HFF-Myc (cell line): ENCODE results near the gene MCCC1.
"Not testable (repeated sequence)": the region's sequence is repeated elsewhere in the genome, so short reads cannot be mapped to it uniquely, and the experiment has no call there.

Experiments used
- DNase-seq: peaks from one replicate; pipeline ENCODE4 v3.0.0-alpha.2; 2011; ENCODE audit warnings: low read depth; ENCODE audit errors: extremely low read depth
- H3K4me3 ChIP-seq: replicated peaks from 2 replicates; pipeline ENCODE4 v1.5.1; 2011; ENCODE audit warnings: low read depth, mild to moderate bottlenecking, control low read depth, low read length
- TF ChIP-seq, protein P1 (sequence below): IDR thresholded peaks from 2 replicates; pipeline ENCODE4 v1.5.1; 2012; ENCODE audit warnings: mild to moderate bottlenecking, low read depth, low read length, control low read depth; ENCODE audit errors: missing control alignments

The MCCC1 gene

DNA sequence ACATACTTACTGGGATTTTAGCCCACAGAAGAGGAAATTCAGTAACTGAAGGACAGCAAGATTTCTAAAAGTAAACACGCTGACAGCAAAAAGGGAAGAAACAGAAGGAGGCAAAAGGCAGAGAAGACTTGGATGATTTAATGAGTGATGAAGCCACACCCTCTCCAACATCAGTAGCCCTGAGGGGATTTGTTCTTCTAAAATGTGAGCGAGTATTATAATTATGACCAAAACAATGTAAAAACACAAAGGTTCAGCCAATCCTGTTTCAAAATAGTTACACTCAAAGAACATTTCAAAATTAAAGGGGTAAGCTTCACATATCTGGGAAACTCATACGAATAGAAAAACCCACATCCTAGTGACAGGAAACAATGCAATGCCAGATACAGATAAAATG lies 25.0 kb downstream of the MCCC1 start:
- TF ChIP-seq, protein P1, sequence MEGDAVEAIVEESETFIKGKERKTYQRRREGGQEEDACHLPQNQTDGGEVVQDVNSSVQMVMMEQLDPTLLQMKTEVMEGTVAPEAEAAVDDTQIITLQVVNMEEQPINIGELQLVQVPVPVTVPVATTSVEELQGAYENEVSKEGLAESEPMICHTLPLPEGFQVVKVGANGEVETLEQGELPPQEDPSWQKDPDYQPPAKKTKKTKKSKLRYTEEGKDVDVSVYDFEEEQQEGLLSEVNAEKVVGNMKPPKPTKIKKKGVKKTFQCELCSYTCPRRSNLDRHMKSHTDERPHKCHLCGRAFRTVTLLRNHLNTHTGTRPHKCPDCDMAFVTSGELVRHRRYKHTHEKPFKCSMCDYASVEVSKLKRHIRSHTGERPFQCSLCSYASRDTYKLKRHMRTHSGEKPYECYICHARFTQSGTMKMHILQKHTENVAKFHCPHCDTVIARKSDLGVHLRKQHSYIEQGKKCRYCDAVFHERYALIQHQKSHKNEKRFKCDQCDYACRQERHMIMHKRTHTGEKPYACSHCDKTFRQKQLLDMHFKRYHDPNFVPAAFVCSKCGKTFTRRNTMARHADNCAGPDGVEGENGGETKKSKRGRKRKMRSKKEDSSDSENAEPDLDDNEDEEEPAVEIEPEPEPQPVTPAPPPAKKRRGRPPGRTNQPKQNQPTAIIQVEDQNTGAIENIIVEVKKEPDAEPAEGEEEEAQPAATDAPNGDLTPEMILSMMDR: no peak
- no peak overlapping the region for H3K4me3 ChIP-seq
- no peak for DNase-seq

DNA sequence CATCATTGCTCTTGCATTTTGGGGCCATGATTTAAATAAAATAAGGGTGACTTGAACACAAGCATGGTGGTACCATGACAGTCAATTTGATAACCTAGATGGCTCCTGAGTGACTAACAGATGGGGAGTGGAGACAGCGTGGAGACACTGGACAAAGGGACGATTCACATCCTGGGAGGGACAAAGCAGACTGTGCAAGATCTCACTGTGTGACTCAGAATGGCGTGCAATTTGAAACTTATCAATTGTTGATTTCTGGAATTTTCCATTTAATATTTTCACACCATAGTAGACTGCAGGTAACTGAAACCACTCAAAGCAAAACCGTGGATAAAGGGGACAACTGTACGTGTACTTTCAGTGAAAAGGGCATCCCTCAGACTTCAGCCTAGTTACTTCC lies 25.5 kb downstream of the MCCC1 start:
- H3K4me3 ChIP-seq: no peak overlapping the region
- DNase-seq: no peak
- TF ChIP-seq, protein P1: no peak

DNA sequence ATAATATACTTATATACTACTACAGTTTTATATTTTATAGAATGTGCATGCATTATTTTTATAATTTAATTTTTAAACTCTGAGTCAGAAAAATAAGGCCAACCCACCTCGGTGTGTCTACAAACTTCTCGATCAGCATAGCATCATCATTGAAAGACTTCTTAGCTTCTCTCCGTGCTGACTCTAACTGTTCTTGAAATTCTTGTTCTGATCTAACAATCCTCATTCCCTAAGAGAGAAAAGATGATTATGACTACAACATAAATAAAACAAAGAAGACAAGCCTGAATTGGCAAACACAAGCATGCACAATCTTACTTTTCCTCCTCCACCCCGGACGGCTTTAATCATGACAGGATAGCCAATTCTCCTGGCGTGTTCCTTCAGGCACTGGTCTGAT lies 28.4 kb downstream of the MCCC1 start:
- H3K4me3 ChIP-seq: no peak overlapping the region
- TF ChIP-seq, protein P1: no peak
- no peak for DNase-seq

DNA sequence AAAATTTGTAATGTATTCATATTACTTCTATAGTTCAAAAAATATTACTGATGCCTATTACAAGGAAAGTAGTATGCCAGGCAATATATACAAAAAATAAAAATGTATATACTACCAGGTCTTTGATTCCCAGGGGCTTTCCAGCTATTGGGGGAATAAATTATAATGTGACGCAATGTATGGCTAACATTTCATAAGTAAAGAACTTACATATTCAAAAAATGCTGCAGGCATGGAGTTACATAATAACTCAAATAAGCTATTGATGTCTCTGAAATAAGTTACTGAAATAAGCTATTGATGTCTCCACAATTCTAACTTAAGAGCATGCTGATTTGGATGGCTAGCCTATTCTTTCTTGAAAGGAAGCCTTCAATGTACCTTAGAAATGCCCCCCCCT lies 30.2 kb downstream of the MCCC1 start:
- no peak for DNase-seq
- no peak overlapping the region for H3K4me3 ChIP-seq
- TF ChIP-seq, protein P1: no peak

DNA sequence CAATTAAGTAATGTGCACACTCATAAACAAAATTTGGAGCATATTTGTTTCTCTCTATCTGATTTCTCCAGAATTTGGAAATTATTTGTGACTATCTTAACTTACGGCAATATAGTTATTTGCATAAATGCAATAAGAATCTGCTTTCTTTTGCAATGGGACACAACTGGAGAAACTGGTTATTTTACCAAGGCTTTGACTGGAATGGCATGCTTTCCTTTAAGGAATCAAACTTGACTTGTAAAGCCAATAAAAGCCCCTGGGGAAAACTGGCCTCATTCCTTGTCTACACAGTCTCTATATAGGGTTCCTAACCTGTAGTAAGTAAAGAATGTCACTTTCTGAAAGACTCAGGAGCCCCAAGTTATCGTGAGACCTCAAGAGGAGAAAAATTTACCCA lies 32.4 kb downstream of the MCCC1 start:
- H3K4me3 ChIP-seq, DNase-seq: not testable (repeated sequence)

DNA sequence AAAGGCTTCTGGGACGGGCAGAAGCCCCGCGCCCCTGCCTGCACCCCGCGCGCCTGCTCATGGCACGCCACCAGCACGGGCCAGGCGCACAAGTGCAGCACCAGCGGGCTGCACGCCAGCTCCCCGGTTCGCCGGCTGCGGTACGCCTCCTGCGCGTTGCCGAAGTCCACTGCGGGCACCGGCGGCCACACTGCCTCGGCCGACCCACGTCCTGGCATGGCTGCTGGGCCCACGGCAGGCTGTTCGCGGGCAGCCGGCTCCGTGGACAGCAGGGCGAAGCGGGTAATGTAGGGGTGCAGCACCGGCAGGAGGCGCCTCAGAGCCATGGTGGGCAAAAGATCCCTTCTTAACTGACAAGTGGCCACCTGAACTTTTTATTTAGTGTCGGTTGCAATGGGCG lies 34.8 kb downstream of the MCCC1 start:
- DNase-seq: no peak
- TF ChIP-seq, protein P1: no peak

DNA sequence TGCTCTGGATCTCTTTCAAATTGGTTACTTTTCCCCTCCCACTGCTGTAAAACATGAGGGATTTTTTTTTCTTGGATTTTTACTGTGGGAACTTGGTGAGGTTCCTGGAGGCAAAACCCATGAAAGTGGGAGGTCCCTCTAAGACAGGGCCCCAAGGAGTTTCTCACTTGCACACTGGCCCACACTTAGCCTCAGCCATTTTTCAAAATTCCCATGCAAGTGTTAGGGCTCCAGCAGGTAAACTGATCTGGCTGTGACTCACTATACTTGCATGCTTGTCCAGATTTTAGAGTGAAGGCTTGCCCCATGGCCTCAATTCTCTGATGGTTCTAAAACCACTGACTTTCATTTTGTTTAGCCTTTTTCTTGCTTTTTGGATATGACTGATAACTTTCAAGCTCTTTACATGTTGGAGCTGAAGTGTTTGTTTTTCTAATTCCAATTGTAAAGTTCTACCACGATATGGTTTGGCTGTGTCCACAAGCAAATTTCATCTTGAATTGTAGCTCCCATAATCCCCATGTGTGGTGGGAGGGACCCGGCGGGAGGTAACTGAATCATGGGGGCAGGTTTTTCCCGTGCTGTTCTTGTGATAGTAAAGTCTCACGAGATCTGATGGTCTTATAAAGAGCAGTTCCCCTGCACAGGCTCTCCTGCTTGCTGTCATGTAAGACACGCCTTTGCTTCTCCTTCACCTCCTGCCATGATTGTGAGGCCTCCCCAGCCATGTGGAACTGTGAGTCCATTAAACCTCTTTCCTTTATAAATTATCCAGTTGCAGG lies 37.7 kb downstream of the MCCC1 start:
- TF ChIP-seq, protein P1: no peak
- H3K4me3 ChIP-seq: no peak overlapping the region
- DNase-seq: no peak

More for the DNA sequence above, 34.8 kb downstream of the MCCC1 start:
- H3K4me3 ChIP-seq: no peak overlapping the region
